GM21515 (cell line): Measurements from ENCODE around the gene USP9X.
"Not testable (repeated sequence)": the region's sequence is repeated elsewhere in the genome, so short reads cannot be mapped to it uniquely, and the experiment has no call there.

Source experiments
- ATAC-seq: cut with Tn5 transposase; IDR thresholded peaks from one replicate; pipeline ENCODE4 v1.9.1; 2021; ENCODE audit not compliant: unreplicated experiment

Gene USP9X

GRCh38 chrX:41178201-41178600, 93.0 kb downstream of the USP9X start:
- no peak for ATAC-seq

- peak; percentile 49 for ATAC-seq
Observed at GRCh38 chrX:41180194-41180908, 95.1 kb downstream of the USP9X start.

- no peak for ATAC-seq
Observed at GRCh38 chrX:41184312-41184711, 99.1 kb downstream of the USP9X start.

- ATAC-seq, result not testable (repeated sequence)
Observed at GRCh38 chrX:41186946-41187345, 101.7 kb downstream of the USP9X start.

- ATAC-seq, result no peak
Observed at GRCh38 chrX:41189156-41189555, 103.9 kb downstream of the USP9X start.

- no peak for ATAC-seq
Observed at GRCh38 chrX:41192880-41193279, 107.6 kb downstream of the USP9X start.

GRCh38 chrX:41198410-41198809, 113.2 kb downstream of the USP9X start:
- no peak for ATAC-seq

GRCh38 chrX:41200785-41201184, 115.5 kb downstream of the USP9X start:
- ATAC-seq, result no peak

- ATAC-seq, result no peak
Observed at GRCh38 chrX:41209853-41210252, 124.6 kb downstream of the USP9X start.

GRCh38 chrX:41224605-41225004, 139.4 kb downstream of the USP9X start:
- no peak for ATAC-seq

GRCh38 chrX:41233988-41234387, 148.7 kb downstream of the USP9X start:
- ATAC-seq, result no peak

GRCh38 chrX:41234471-41234870, 149.2 kb downstream of the USP9X start:
- not testable (repeated sequence) for ATAC-seq

- no peak for ATAC-seq
Observed at GRCh38 chrX:41234962-41235361, 149.7 kb downstream of the USP9X start.

- ATAC-seq, result peak; percentile 73
Observed at GRCh38 chrX:41236629-41237028, 151.4 kb downstream of the USP9X start.

GRCh38 chrX:41240509-41240908, 155.3 kb downstream of the USP9X start:
- no peak for ATAC-seq

- no peak for ATAC-seq
Observed at GRCh38 chrX:41241962-41242361, 156.7 kb downstream of the USP9X start.

- no peak for ATAC-seq
Observed at GRCh38 chrX:41245641-41246040, 160.4 kb downstream of the USP9X start.

GRCh38 chrX:41250867-41251266, 165.6 kb downstream of the USP9X start:
- no peak for ATAC-seq

- ATAC-seq, result no peak
Observed at GRCh38 chrX:41257801-41258200, 172.6 kb downstream of the USP9X start.

GRCh38 chrX:41258226-41258625, 173.0 kb downstream of the USP9X start:
- ATAC-seq, result no peak

GRCh38 chrX:41258871-41259270, 173.6 kb downstream of the USP9X start:
- no peak for ATAC-seq

GRCh38 chrX:41259516-41259915, 174.3 kb downstream of the USP9X start:
- ATAC-seq, result no peak

GRCh38 chrX:41265615-41266014, 180.4 kb downstream of the USP9X start:
- no peak for ATAC-seq
